ENCODE measurements around the gene ZGPAT. TPM values are rescaled to one million over a fixed set of nuclear protein-coding genes. Genes with fewer than 3 reads are reported as not detected.

The ZGPAT gene
- total RNA-seq, 2 donors from 2014 or later = 32.6 to 41.1 TPM

- DNase-seq (ENCODE audit: low spot score) = no peak
- no peak for ATAC-seq (ENCODE audit: insufficient number of reproducible peaks, low FRiP score, low read depth)
- no peaks in the 10 kb centered on the region for H3K9me3 ChIP-seq
- no peak overlapping the region for H3K27ac ChIP-seq
- no peak for TF ChIP-seq CTCF (IDR thresholded peaks at IDR 0.05)
- peaks cover 3% of the 10 kb centered on the region for H3K36me3 ChIP-seq
- no peak overlapping the region for H3K4me3 ChIP-seq
- no peaks in the 10 kb centered on the region for H3K4me1 ChIP-seq (ENCODE audit: control insufficient read depth in 1 of 2, low read depth in 2 of 2)
- H3K27me3 ChIP-seq (replicated peaks; ENCODE audit: insufficient read depth) = no peaks in the 10 kb centered on the region
Observed at GRCh38 chr20:63767886-63768285, 60.0 kb downstream of the ZGPAT start.

GRCh38 chr20:63768591-63769515 is 61.0 kb downstream of the ZGPAT start:
- ATAC-seq (ENCODE audit: insufficient number of reproducible peaks, low FRiP score, low read depth) (no peak), DNase-seq (ENCODE audit: low spot score) (no peak)
- no peak for TF ChIP-seq CTCF (IDR thresholded peaks at IDR 0.05)
- peaks cover 3% of the 10 kb centered on the region for H3K36me3 ChIP-seq
- H3K4me1 ChIP-seq (ENCODE audit: control insufficient read depth in 1 of 2, low read depth in 2 of 2) = peaks cover 0 to 4% of the 10 kb centered on the region in 2 donors
- H3K27me3 ChIP-seq (replicated peaks; ENCODE audit: insufficient read depth) = no peaks in the 10 kb centered on the region
- H3K9me3 ChIP-seq = no peaks in the 10 kb centered on the region
- H3K27ac ChIP-seq = no peak overlapping the region
- no peak overlapping the region for H3K4me3 ChIP-seq

GRCh38 chr20:63769891-63770474 is 62.1 kb downstream of the ZGPAT start:
- no peaks in the 10 kb centered on the region for H3K27me3 ChIP-seq (replicated peaks; ENCODE audit: insufficient read depth)
- H3K36me3 ChIP-seq = peaks cover 3% of the 10 kb centered on the region
- H3K4me1 ChIP-seq (ENCODE audit: control insufficient read depth in 1 of 2, low read depth in 2 of 2) = peaks cover 0 to 10% of the 10 kb centered on the region in 2 donors
- no peak overlapping the region for H3K4me3 ChIP-seq
- H3K27ac ChIP-seq = no peak overlapping the region
- no peak for TF ChIP-seq CTCF (IDR thresholded peaks at IDR 0.05)
- no peak for ATAC-seq (ENCODE audit: insufficient number of reproducible peaks, low FRiP score, low read depth)
- no peak for DNase-seq (ENCODE audit: low spot score)
- H3K9me3 ChIP-seq = no peaks in the 10 kb centered on the region

GRCh38 chr20:63771046-63771707 is 63.3 kb downstream of the ZGPAT start:
- TF ChIP-seq CTCF (IDR thresholded peaks at IDR 0.05) = no peak
- H3K36me3 ChIP-seq = peaks cover 3% of the 10 kb centered on the region
- no peak for ATAC-seq (ENCODE audit: insufficient number of reproducible peaks, low FRiP score, low read depth)
- no peaks in the 10 kb centered on the region for H3K9me3 ChIP-seq
- no peak overlapping the region for H3K27ac ChIP-seq
- peaks cover 0 to 10% of the 10 kb centered on the region in 2 donors for H3K4me1 ChIP-seq (ENCODE audit: control insufficient read depth in 1 of 2, low read depth in 2 of 2)
- no peaks in the 10 kb centered on the region for H3K27me3 ChIP-seq (replicated peaks; ENCODE audit: insufficient read depth)
- DNase-seq (ENCODE audit: low spot score) = no peak
- no peak overlapping the region for H3K4me3 ChIP-seq
